H9 (cell line): Measurements from ENCODE around the gene SMAD3. TPM values are rescaled to one million over a fixed set of nuclear protein-coding genes. Genes with fewer than 3 reads are reported as not detected.

Experiments used
- DNase-seq: peaks from one replicate; pipeline ENCODE4 v3.0.0-alpha.2; 2017
- H2AFZ ChIP-seq: one replicate; pipeline ENCODE4 v1.6.1; 2013; ENCODE audit warnings: mild to moderate bottlenecking, low read length, control low read depth, moderate library complexity
- H2AK5ac ChIP-seq: 2 replicates; pipeline ENCODE4 v1.6.1; 2013; ENCODE audit warnings: low read length, control low read depth, mixed read lengths; ENCODE audit not compliant: insufficient read length
- H2BK120ac ChIP-seq: one replicate; pipeline ENCODE4 v1.6.1; 2013; ENCODE audit warnings: low read depth, mild to moderate bottlenecking, low read length, control low read depth, inconsistent platforms; ENCODE audit not compliant: poor library complexity, severe bottlenecking
- H2BK12ac ChIP-seq: 2 replicates; pipeline ENCODE4 v1.6.1; 2013; ENCODE audit warnings: low read length, control low read depth, mixed read lengths, low read depth; ENCODE audit not compliant: insufficient read length
- H2BK15ac ChIP-seq: 2 replicates; pipeline ENCODE4 v1.6.1; 2013; ENCODE audit warnings: low read depth, low read length, control low read depth
- H2BK20ac ChIP-seq: one replicate; pipeline ENCODE4 v1.6.1; 2013; ENCODE audit warnings: low read depth, mild to moderate bottlenecking, low read length, control low read depth, inconsistent platforms; ENCODE audit not compliant: poor library complexity, severe bottlenecking
- H2BK5ac ChIP-seq: 2 replicates; pipeline ENCODE4 v1.6.1; 2013; ENCODE audit warnings: low read length, control low read depth, mixed read lengths; ENCODE audit not compliant: insufficient read length
- H3K14ac ChIP-seq: 2 replicates; pipeline ENCODE4 v1.6.1; 2013; ENCODE audit warnings: low read length, control low read depth; ENCODE audit not compliant: insufficient read depth
- H3K18ac ChIP-seq: 2 replicates; pipeline ENCODE4 v1.6.1; 2013; ENCODE audit warnings: low read depth, mild to moderate bottlenecking, mixed read lengths, low read length, control low read depth; ENCODE audit not compliant: insufficient read length
- H3K23ac ChIP-seq: 2 replicates; pipeline ENCODE4 v1.6.1; 2013; ENCODE audit warnings: low read length, control low read depth, mixed read lengths, low read depth; ENCODE audit not compliant: insufficient read length
- H3K23me2 ChIP-seq: 2 replicates; pipeline ENCODE4 v1.6.1; 2013; ENCODE audit warnings: low read depth, mild to moderate bottlenecking, mixed read lengths, low read length, control low read depth; ENCODE audit not compliant: insufficient read length, poor library complexity, severe bottlenecking
- H3K27ac ChIP-seq: 2 replicates; pipeline ENCODE4 v1.5.1; 2013; ENCODE audit warnings: low read length, control low read depth, mixed read lengths, low read depth; ENCODE audit not compliant: insufficient read length
- H3K27me3 ChIP-seq: 2 replicates; pipeline ENCODE4 v1.6.1; 2013; ENCODE audit warnings: low read length, control low read depth, inconsistent platforms; ENCODE audit not compliant: insufficient read depth
- H3K4ac ChIP-seq: 2 replicates; pipeline ENCODE4 v1.6.1; 2013; ENCODE audit warnings: low read depth, mild to moderate bottlenecking, control low read depth, inconsistent platforms, low read length, moderate library complexity
- H3K4me1 ChIP-seq: 2 replicates; pipeline ENCODE4 v1.6.1; 2013; ENCODE audit warnings: low read length, control low read depth, inconsistent platforms; ENCODE audit not compliant: insufficient read depth
- H3K4me2 ChIP-seq: 2 replicates; pipeline ENCODE4 v1.6.1; 2013; ENCODE audit warnings: low read length, control low read depth, mixed read lengths; ENCODE audit not compliant: insufficient read length, insufficient read depth
- H3K56ac ChIP-seq: 2 replicates; pipeline ENCODE4 v1.6.1; 2013; ENCODE audit warnings: low read depth, mild to moderate bottlenecking, mixed read lengths, low read length, control low read depth; ENCODE audit not compliant: insufficient read length
- H3K79me1 ChIP-seq: 2 replicates; pipeline ENCODE4 v1.6.1; 2013; ENCODE audit warnings: low read depth, mild to moderate bottlenecking, moderate library complexity, low read length, control low read depth, inconsistent platforms; ENCODE audit not compliant: insufficient read depth, poor library complexity, severe bottlenecking
- H3K79me2 ChIP-seq: 2 replicates; pipeline ENCODE4 v1.6.1; 2013; ENCODE audit warnings: low read length, control low read depth, inconsistent platforms; ENCODE audit not compliant: insufficient read depth
- H3K9ac ChIP-seq: 2 replicates; pipeline ENCODE4 v1.6.1; 2013; ENCODE audit warnings: low read length, control low read depth, mixed read lengths; ENCODE audit not compliant: insufficient read length; ENCODE audit errors: extremely low read depth
- H3K9me3 ChIP-seq: one replicate; pipeline ENCODE4 v1.6.1; 2013; ENCODE audit warnings: low read depth, low read length, inconsistent platforms; ENCODE audit not compliant: control insufficient read depth
- H3T11ph ChIP-seq: one replicate; pipeline ENCODE4 v1.6.1; 2013; ENCODE audit warnings: mild to moderate bottlenecking, low read length, control low read depth, inconsistent platforms
- H4K20me1 ChIP-seq: one replicate; pipeline ENCODE4 v1.6.1; 2013; ENCODE audit not compliant: control insufficient read depth, insufficient read length, insufficient read depth
- H4K5ac ChIP-seq: 2 replicates; pipeline ENCODE4 v1.6.1; 2013; ENCODE audit warnings: low read depth, mild to moderate bottlenecking, mixed read lengths, low read length, control low read depth; ENCODE audit not compliant: insufficient read length
- H4K8ac ChIP-seq: replicated peaks from 2 replicates; pipeline ENCODE4 v1.6.1; 2013; ENCODE audit warnings: low read length, control low read depth, mixed read lengths, low read depth; ENCODE audit not compliant: insufficient read length
- H4K91ac ChIP-seq: 2 replicates; pipeline ENCODE4 v1.6.1; 2013; ENCODE audit warnings: low read depth, mild to moderate bottlenecking, moderate library complexity, mixed read lengths, low read length, control low read depth; ENCODE audit not compliant: insufficient read length
- H3K27ac Mint-ChIP-seq, 3 experiments: 2 replicates in 2 of 3; 3 replicates in 1 of 3; pipeline ENCODE4 v1.8.0; 2020 to 2021; ENCODE audit warnings: mixed read lengths in 3 of 3, mild to moderate bottlenecking in 1 of 3, moderate library complexity in 1 of 3
- H3K27me3 Mint-ChIP-seq: 2 replicates; pipeline ENCODE4 v1.8.0; 2021; ENCODE audit warnings: low read depth, mild to moderate bottlenecking, moderate library complexity, mixed read lengths
- H3K36me3 Mint-ChIP-seq, 3 experiments: 2 replicates in 2 of 3; 3 replicates in 1 of 3; pipeline ENCODE4 v1.8.0; 2020 to 2021; ENCODE audit warnings: low read depth in 3 of 3, mixed read lengths in 3 of 3; ENCODE audit not compliant: insufficient read depth in 1 of 3
- H3K4me1 Mint-ChIP-seq, 2 experiments: 2 replicates each; pipeline ENCODE4 v1.8.0; 2020; ENCODE audit warnings: mixed read lengths in 2 of 2
- H3K4me3 Mint-ChIP-seq, 2 experiments: 2 replicates in 1 of 2; 3 replicates in 1 of 2; pipeline ENCODE4 v1.8.0; 2020 to 2021; ENCODE audit warnings: mild to moderate bottlenecking in 2 of 2, mixed read lengths in 2 of 2, moderate library complexity in 1 of 2
- H3K9me3 Mint-ChIP-seq, 2 experiments: 2 replicates in 1 of 2; 3 replicates in 1 of 2; pipeline ENCODE4 v1.8.0; 2020; ENCODE audit warnings: mild to moderate bottlenecking in 2 of 2, mixed read lengths in 2 of 2, moderate library complexity in 1 of 2
- CTCF ChIP-seq: fragments of 200-600 bp; sonication (generic); conservative IDR thresholded peaks from 3 replicates; pipeline ENCODE4 v1.8.0; 2021; ENCODE audit warnings: antibody characterized with exemption, mild to moderate bottlenecking
- WGBS: extraction: QIAGEN DNeasy Blood & Tissue Kit; methylation state at CpG from one replicate; pipeline ENCODE4 v1.1.7; 2013; ENCODE audit warnings: missing lambda C conversion rate, low lambda C conversion rate, mixed read lengths; ENCODE audit not compliant: insufficient read length; ENCODE audit errors: extremely low coverage; 5-methylcytosine and 5-hydroxymethylcytosine counted together
- total RNA-seq: library from RNA; stranded (reverse); gene quantifications from 2 replicates; pipeline ENCODE4 v1.2.1, GENCODE V29; 2021

The SMAD3 gene
- total RNA-seq, 1 experiment from 2014 or later: 26.7 TPM

GRCh38 chr15:67179411-67179995 lies 114.1 kb downstream of the SMAD3 start:
- H3K4me1 Mint-ChIP-seq: peaks cover 29 to 34% of the 10 kb centered on the region in 2 experiments
- no peak overlapping the region for H3T11ph ChIP-seq
- no peak overlapping the region for H4K8ac ChIP-seq

More at GRCh38 chr15:67179411-67179995, 114.1 kb downstream of the SMAD3 start:
- no peak overlapping the region for H3K4me2 ChIP-seq
- no peak overlapping the region for H3K27ac ChIP-seq
- no peak overlapping the region for H3K18ac ChIP-seq
- H2BK15ac ChIP-seq: no peak overlapping the region
- no peak overlapping the region for H3K14ac ChIP-seq
- no peak overlapping the region for H3K4ac ChIP-seq
- no peak overlapping the region for H4K91ac ChIP-seq
- no peak overlapping the region for H3K9ac ChIP-seq
- H2AK5ac ChIP-seq: no peak overlapping the region
- DNase-seq: no peak
- no peak overlapping the region for H2BK12ac ChIP-seq
- WGBS: no CpG with 5 or more reads among the region's 9 CpGs
- no peaks in the 10 kb centered on the region for H3K23me2 ChIP-seq
- Mint-ChIP-seq H3K9me3 (no peaks in the 10 kb centered on the region), H3K27me3 (no peaks in the 10 kb centered on the region), H3K27ac (peak overlapping the region in 2 of 3 experiments; percentile 16 to 70; a peak in 2 of 7 replicates), H3K4me3 (no peak overlapping the region), H3K36me3 (peaks cover 0 to 38% (median 0%) of the 10 kb centered on the region in 3 experiments; a peak in 4 of 7 replicates)
- no peak overlapping the region for H2AFZ ChIP-seq
- peaks cover 11% of the 10 kb centered on the region; the same call in 1 of the 2 replicates for H3K4me1 ChIP-seq
- H3K27me3 ChIP-seq: no peaks in the 10 kb centered on the region
- H3K79me2 ChIP-seq: no peaks in the 10 kb centered on the region
- no peak overlapping the region for H2BK20ac ChIP-seq
- H2BK120ac ChIP-seq: no peak overlapping the region
- no peak for TF ChIP-seq CTCF
- no peaks in the 10 kb centered on the region for H3K9me3 ChIP-seq
- H3K23ac ChIP-seq: no peak overlapping the region
- H3K56ac ChIP-seq: no peak overlapping the region
- no peak overlapping the region for H2BK5ac ChIP-seq
- no peak overlapping the region for H4K5ac ChIP-seq
- H4K20me1 ChIP-seq: no peaks in the 10 kb centered on the region
- H3K79me1 ChIP-seq: no peaks in the 10 kb centered on the region
